Measurements from ENCODE around the gene MTOR.

DNA sequence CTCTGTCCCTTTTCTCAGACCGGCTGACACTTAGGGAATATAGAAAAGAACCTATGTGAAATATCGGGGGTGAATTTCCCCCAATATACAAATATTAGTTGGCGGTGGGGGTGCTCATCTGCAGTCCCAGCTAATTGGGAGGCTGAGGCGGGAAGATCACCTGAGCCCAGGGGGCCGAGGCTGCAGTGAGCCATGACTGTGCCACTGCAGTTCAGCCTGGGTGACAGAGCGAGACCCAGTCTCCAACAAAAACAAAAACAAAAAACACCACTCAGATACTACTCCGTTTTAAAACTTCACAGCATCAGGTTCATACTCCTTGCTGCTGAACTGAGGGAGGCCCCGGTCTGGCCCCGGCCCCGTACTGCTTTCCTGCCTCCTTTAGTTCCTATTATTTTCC, 156.8 kb downstream of the MTOR start:
- TF ChIP-seq, protein P1, sequence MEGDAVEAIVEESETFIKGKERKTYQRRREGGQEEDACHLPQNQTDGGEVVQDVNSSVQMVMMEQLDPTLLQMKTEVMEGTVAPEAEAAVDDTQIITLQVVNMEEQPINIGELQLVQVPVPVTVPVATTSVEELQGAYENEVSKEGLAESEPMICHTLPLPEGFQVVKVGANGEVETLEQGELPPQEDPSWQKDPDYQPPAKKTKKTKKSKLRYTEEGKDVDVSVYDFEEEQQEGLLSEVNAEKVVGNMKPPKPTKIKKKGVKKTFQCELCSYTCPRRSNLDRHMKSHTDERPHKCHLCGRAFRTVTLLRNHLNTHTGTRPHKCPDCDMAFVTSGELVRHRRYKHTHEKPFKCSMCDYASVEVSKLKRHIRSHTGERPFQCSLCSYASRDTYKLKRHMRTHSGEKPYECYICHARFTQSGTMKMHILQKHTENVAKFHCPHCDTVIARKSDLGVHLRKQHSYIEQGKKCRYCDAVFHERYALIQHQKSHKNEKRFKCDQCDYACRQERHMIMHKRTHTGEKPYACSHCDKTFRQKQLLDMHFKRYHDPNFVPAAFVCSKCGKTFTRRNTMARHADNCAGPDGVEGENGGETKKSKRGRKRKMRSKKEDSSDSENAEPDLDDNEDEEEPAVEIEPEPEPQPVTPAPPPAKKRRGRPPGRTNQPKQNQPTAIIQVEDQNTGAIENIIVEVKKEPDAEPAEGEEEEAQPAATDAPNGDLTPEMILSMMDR (IDR thresholded peaks at IDR 0.05), result no peak
- no peak for TF ChIP-seq POLR2A (IDR thresholded peaks at IDR 0.05)
- TF ChIP-seq POLR2AphosphoS5 (IDR thresholded peaks at IDR 0.05), result no peak
